Measurements from ENCODE around the gene PPFIA1.
"Not testable (repeated sequence)": the region's sequence is repeated elsewhere in the genome, so short reads cannot be mapped to it uniquely, and the experiment has no call there.

The PPFIA1 gene

GRCh38 chr11:70326365-70326811 is 55.9 kb downstream of the PPFIA1 start:
- no peak overlapping the region for H3K4me3 ChIP-seq (replicated peaks; ENCODE audit: low read depth, low read length)
- TF ChIP-seq CTCF (IDR thresholded peaks at IDR 0.05; ENCODE audit: low read length, missing control alignments) = no peak
- peak; percentile 93 for DNase-seq (ENCODE audit: low read depth)

GRCh38 chr11:70326833-70327232 is 56.3 kb downstream of the PPFIA1 start:
- H3K4me3 ChIP-seq (replicated peaks; ENCODE audit: low read depth, low read length) = no peak overlapping the region
- no peak for TF ChIP-seq CTCF (IDR thresholded peaks at IDR 0.05; ENCODE audit: low read length, missing control alignments)
- DNase-seq (ENCODE audit: low read depth) = no peak

DNA sequence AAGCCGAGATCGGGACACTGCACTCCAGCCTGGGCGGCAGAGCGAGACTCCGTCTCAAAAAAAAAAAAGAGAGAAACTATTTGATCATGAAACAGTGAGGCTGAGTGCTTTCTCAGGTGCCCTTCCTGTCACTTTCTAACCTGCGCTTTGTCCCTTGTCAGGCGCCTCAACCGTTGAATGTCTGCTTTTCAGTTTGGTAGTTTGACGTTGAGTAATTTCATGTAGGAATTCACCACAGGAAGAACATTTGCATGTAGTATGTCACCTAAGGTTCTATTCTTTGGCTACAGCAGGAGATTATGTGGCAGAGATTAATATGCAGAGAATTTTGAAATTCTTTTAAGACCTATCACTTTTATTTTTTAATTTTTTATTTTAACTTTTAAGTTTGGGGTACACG is 57.2 kb downstream of the PPFIA1 start:
- no peak for DNase-seq (ENCODE audit: low read depth)
- no peak for TF ChIP-seq CTCF (IDR thresholded peaks at IDR 0.05; ENCODE audit: low read length, missing control alignments)

GRCh38 chr11:70328556-70328955 is 58.1 kb downstream of the PPFIA1 start:
- no peak for TF ChIP-seq CTCF (IDR thresholded peaks at IDR 0.05; ENCODE audit: low read length, missing control alignments)
- no peak overlapping the region for H3K4me3 ChIP-seq (replicated peaks; ENCODE audit: low read depth, low read length)
- DNase-seq (ENCODE audit: low read depth) = no peak

More for the DNA sequence above, 57.2 kb downstream of the PPFIA1 start:
- H3K4me3 ChIP-seq (replicated peaks; ENCODE audit: low read depth, low read length) = no peak overlapping the region

GRCh38 chr11:70331320-70331843 is 60.9 kb downstream of the PPFIA1 start:
- peak; percentile 8 for TF ChIP-seq CTCF (IDR thresholded peaks at IDR 0.05; ENCODE audit: low read length, missing control alignments)
- not testable (repeated sequence) for DNase-seq (ENCODE audit: low read depth); H3K4me3 ChIP-seq (replicated peaks; ENCODE audit: low read depth, low read length)

DNA sequence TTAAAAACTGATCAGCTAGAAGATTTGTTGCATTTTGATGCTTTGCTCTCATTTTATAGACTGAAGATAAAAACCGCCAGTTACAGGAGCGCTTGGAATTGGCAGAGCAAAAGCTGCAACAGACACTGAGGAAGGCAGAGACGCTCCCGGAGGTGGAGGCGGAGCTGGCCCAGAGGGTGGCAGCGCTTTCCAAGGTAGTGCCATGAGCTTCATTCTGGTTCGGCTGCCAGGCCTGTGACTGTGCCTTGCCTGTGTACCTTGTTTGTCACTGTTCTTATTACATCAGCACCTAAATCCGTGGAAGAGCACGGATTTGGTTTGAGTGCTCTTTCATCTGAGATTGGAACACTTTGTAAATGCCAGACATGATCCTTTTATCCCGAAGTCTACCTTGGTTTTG is 61.4 kb downstream of the PPFIA1 start:
- H3K4me3 ChIP-seq (replicated peaks; ENCODE audit: low read depth, low read length) = no peak overlapping the region
- no peak for DNase-seq (ENCODE audit: low read depth)
- TF ChIP-seq CTCF (IDR thresholded peaks at IDR 0.05; ENCODE audit: low read length, missing control alignments) = no peak

DNA sequence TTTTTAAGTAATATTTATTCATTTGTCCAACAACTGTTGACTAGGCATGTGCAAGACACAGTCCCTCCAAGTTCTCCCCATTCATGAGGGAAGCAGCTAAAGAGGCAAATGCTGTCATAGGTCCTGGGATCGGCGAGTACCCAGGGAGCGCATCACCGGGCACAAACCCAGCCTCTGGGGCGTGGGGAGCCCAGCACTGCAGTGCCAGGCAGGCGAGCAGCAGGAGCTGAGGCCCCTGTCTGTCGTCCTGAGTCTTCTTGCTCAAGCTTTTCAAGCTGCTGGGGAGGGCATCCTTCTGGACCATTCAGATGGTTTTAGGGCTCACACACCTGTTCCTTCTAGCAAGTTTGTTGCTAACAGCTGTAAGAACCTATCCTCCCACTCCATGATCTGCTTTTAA is 62.1 kb downstream of the PPFIA1 start:
- H3K4me3 ChIP-seq (replicated peaks; ENCODE audit: low read depth, low read length) = no peak overlapping the region
- no peak for TF ChIP-seq CTCF (IDR thresholded peaks at IDR 0.05; ENCODE audit: low read length, missing control alignments)
- no peak for DNase-seq (ENCODE audit: low read depth)

Data from fibroblast of pulmonary artery (primary cell).